IMR-90 (cell line): Measurements from ENCODE around the gene LRFN4. TPM values are rescaled to one million over a fixed set of nuclear protein-coding genes. Genes with fewer than 3 reads are reported as not detected.

Experiments
- ATAC-seq: fragments of 200-7000 bp; cut with Tn5 transposase; 2 replicates; pipeline ENCODE4 v1.9.1; 2020; ENCODE audit warnings: low read depth, mild to moderate bottlenecking, moderate library complexity
- BruUV-seq: library from RNA; stranded (reverse); fragments of 400-500 nt; replicated peaks from 2 replicates; lab custom pipeline; 2021; lab: Mats Ljungman, UMichigan
- CTCF ChIA-PET: fragments of 300-600 bp; formaldehyde crosslinking; extraction: SDS; loops from one replicate; lab custom pipeline; 2021; ENCODE audit warnings: antibody characterized with exemption; lab: Yijun Ruan, JAX
- POLR2A ChIA-PET: fragments of 300-600 bp; sonication (Branson Sonifier 250); formaldehyde crosslinking; loops from one replicate; lab custom pipeline; 2022; ENCODE audit warnings: antibody characterized with exemption; ENCODE audit not compliant: unreplicated experiment; lab: Charles Lee
- DNase-seq: peaks from one replicate; pipeline ENCODE4 v3.0.0; 2013
- H2AFZ ChIP-seq: replicated peaks from 2 replicates; pipeline ENCODE3; 2013; ENCODE audit warnings: low read length, mild to moderate bottlenecking; ENCODE audit not compliant: poor library complexity
- H2AK5ac ChIP-seq: 2 replicates; pipeline ENCODE4 v1.6.1; 2013; ENCODE audit warnings: low read depth, low read length, inconsistent platforms
- H2AK9ac ChIP-seq: replicated peaks from 2 replicates; pipeline ENCODE3; 2013; ENCODE audit warnings: mild to moderate bottlenecking, low read depth, low read length, moderate library complexity; ENCODE audit not compliant: poor library complexity
- H2BK120ac ChIP-seq: 2 replicates; pipeline ENCODE4 v1.6.1; 2013; ENCODE audit warnings: low read depth, low read length, inconsistent platforms
- H2BK15ac ChIP-seq: 3 replicates; pipeline ENCODE4 v1.6.1; 2013; ENCODE audit warnings: low read depth, low read length, inconsistent platforms
- H2BK20ac ChIP-seq: 2 replicates; pipeline ENCODE4 v1.6.1; 2013; ENCODE audit warnings: low read depth, mild to moderate bottlenecking, inconsistent platforms, low read length, moderate library complexity
- H2BK5ac ChIP-seq: 2 replicates; pipeline ENCODE4 v1.6.1; 2013; ENCODE audit warnings: mild to moderate bottlenecking, low read depth, low read length, inconsistent platforms; ENCODE audit not compliant: poor library complexity, severe bottlenecking
- H3K14ac ChIP-seq: replicated peaks from 2 replicates; pipeline ENCODE4 v1.6.1; 2013; ENCODE audit warnings: low read depth, low read length, inconsistent platforms
- H3K18ac ChIP-seq: 2 replicates; pipeline ENCODE4 v1.6.1; 2013; ENCODE audit warnings: low read depth, low read length, control low read depth
- H3K23ac ChIP-seq: 2 replicates; pipeline ENCODE4 v1.6.1; 2013; ENCODE audit warnings: low read depth, low read length, inconsistent platforms
- H3K27ac ChIP-seq: 2 replicates; pipeline ENCODE4 v1.5.1; 2013; ENCODE audit warnings: mild to moderate bottlenecking, control low read depth, low read length; ENCODE audit not compliant: insufficient read depth
- H3K27me3 ChIP-seq: 2 replicates; pipeline ENCODE4 v1.6.1; 2013; ENCODE audit warnings: low read length; ENCODE audit not compliant: control insufficient read depth, insufficient read depth
- H3K36me3 ChIP-seq: 2 replicates; pipeline ENCODE4 v1.6.1; 2013; ENCODE audit warnings: low read length, mixed read lengths; ENCODE audit not compliant: control insufficient read depth, insufficient read depth
- H3K4ac ChIP-seq: 2 replicates; pipeline ENCODE4 v1.6.1; 2013; ENCODE audit warnings: low read depth, low read length, inconsistent platforms
- H3K4me1 ChIP-seq: 2 replicates; pipeline ENCODE4 v1.6.1; 2013; ENCODE audit warnings: low read length, mixed read lengths; ENCODE audit not compliant: control insufficient read depth, insufficient read depth
- H3K4me2 ChIP-seq: 2 replicates; pipeline ENCODE4 v1.6.1; 2013; ENCODE audit warnings: low read depth, mild to moderate bottlenecking, control low read depth, low read length, moderate library complexity
- H3K4me3 ChIP-seq: 2 replicates; pipeline ENCODE4 v1.5.1; 2013; ENCODE audit warnings: low read depth, mild to moderate bottlenecking, control low read depth, low read length, moderate library complexity; ENCODE audit not compliant: insufficient read depth
- H3K56ac ChIP-seq: 2 replicates; pipeline ENCODE4 v1.6.1; 2013; ENCODE audit warnings: low read length, inconsistent platforms; ENCODE audit not compliant: insufficient read depth; ENCODE audit errors: extremely low read depth
- H3K79me1 ChIP-seq, 2 experiments: 2 replicates each; pipeline ENCODE4 v1.6.1; 2013; ENCODE audit warnings: low read length in 2 of 2, inconsistent platforms in 1 of 2, low read depth in 1 of 2
- H3K9ac ChIP-seq: 2 replicates; pipeline ENCODE4 v1.6.1; 2013; ENCODE audit warnings: low read depth, low read length, control low read depth
- H3K9me1 ChIP-seq: 2 replicates; pipeline ENCODE4 v1.6.1; 2013; ENCODE audit warnings: low read length, inconsistent platforms; ENCODE audit not compliant: insufficient read depth
- H3K9me3 ChIP-seq: 2 replicates; pipeline ENCODE4 v1.6.1; 2013; ENCODE audit warnings: low read length; ENCODE audit not compliant: control insufficient read depth, insufficient read depth
- H4K20me1 ChIP-seq: 2 replicates; pipeline ENCODE4 v1.6.1; 2013; ENCODE audit warnings: low read length, inconsistent platforms; ENCODE audit not compliant: insufficient read depth
- H4K5ac ChIP-seq: 2 replicates; pipeline ENCODE4 v1.6.1; 2013; ENCODE audit warnings: mild to moderate bottlenecking, low read depth, low read length, control low read depth
- H4K8ac ChIP-seq, 2 experiments: 2 replicates each; pipeline ENCODE4 v1.6.1; 2013; ENCODE audit warnings: low read depth in 2 of 2, low read length in 2 of 2, control low read depth in 1 of 2, inconsistent platforms in 1 of 2
- H4K91ac ChIP-seq: 2 replicates; pipeline ENCODE4 v1.6.1; 2013; ENCODE audit warnings: low read depth, low read length, inconsistent platforms; ENCODE audit not compliant: insufficient read depth
- CEBPB ChIP-seq: IDR thresholded peaks from 2 replicates; pipeline ENCODE4 v1.6.1; 2012; ENCODE audit warnings: low read depth, low read length, improper control_type of control experiment
- CHD1 ChIP-seq: IDR thresholded peaks from 2 replicates; pipeline ENCODE4 v1.6.1; 2012; ENCODE audit warnings: low read depth, low read length, improper control_type of control experiment
- FOS ChIP-seq: fragments of 150-350 bp; IDR thresholded peaks from 2 replicates; pipeline ENCODE4 v1.6.1; 2016; ENCODE audit warnings: low read depth, low read length
- MAFK ChIP-seq: IDR thresholded peaks from 2 replicates; pipeline ENCODE4 v1.6.1; 2012; ENCODE audit warnings: low read depth, low read length, improper control_type of control experiment
- MAZ ChIP-seq: IDR thresholded peaks from 2 replicates; pipeline ENCODE4 v1.6.1; 2012; ENCODE audit warnings: low read depth, mild to moderate bottlenecking, low read length, improper control_type of control experiment, moderate library complexity, borderline replicate concordance
- NFE2L2 ChIP-seq: fragments of 150-350 bp; IDR thresholded peaks from 2 replicates; pipeline ENCODE4 v1.6.1; 2016; ENCODE audit warnings: low read depth, mild to moderate bottlenecking, low read length
- RAD21 ChIP-seq: IDR thresholded peaks from 2 replicates; pipeline ENCODE4 v1.6.1; 2012; ENCODE audit warnings: low read length, improper control_type of control experiment
- RCOR1 ChIP-seq: IDR thresholded peaks from 2 replicates; pipeline ENCODE4 v1.6.1; 2012; ENCODE audit warnings: mild to moderate bottlenecking, low read length, improper control_type of control experiment; ENCODE audit not compliant: insufficient replicate concordance
- WGBS, 2 experiments: methylation state at CpG; one replicate each; pipeline versions ENCODE4 v1.1.5 to v1.1.7; 2013; ENCODE audit warnings: missing lambda C conversion rate in 2 of 2; ENCODE audit not compliant: insufficient read length in 1 of 2; ENCODE audit errors: extremely low coverage in 2 of 2; 5-methylcytosine and 5-hydroxymethylcytosine counted together
- dilution Hi-C: fragments of 300-500 bp; cut with HindIII; formaldehyde crosslinking; loops from one replicate; pipeline ENCODE4 v1.14.3; 2018; ENCODE audit warnings: low sequenced_read_pairs; ENCODE audit not compliant: unreplicated experiment
- in situ Hi-C: fragments of 300-500 bp; cut with MboI; formaldehyde crosslinking; loops from 3 replicates; pipeline ENCODE4 v1.14.3; 2019; ENCODE audit warnings: low sequenced_read_pairs, inconsistent platforms, mixed read lengths
- intact Hi-C: fragments of 100-400 bp; cut with micrococcal nuclease; formaldehyde crosslinking; loops from 2 replicates; pipeline ENCODE4 v1.10.0; 2022
- polyA plus RNA-seq, 3 experiments: library from polyadenylated mRNA; depleted of rRNA; stranded (reverse); fragments of >200 nt; gene quantifications; 2 replicates each; pipeline ENCODE4 v1.2.3, GENCODE V29; 2012; ENCODE audit warnings: low replicate concordance in 1 of 3
- total RNA-seq: library from RNA; depleted of rRNA; stranded (reverse); fragments of >200 nt; gene quantifications from 2 replicates; pipeline ENCODE4 v1.2.3, GENCODE V29; 2012
- TF ChIP-seq, protein P1 (sequence below): fragments of 150-350 bp; IDR thresholded peaks from 2 replicates; pipeline ENCODE4 v1.6.1; 2017; ENCODE audit warnings: mild to moderate bottlenecking, antibody characterized with exemption, low read length, low read depth
- TF ChIP-seq, protein P2 (sequence below): fragments of 150-350 bp; IDR thresholded peaks from 2 replicates; pipeline ENCODE4 v1.6.1; 2016; ENCODE audit warnings: low read depth, mild to moderate bottlenecking, low read length, moderate library complexity, borderline replicate concordance

Gene LRFN4
- total and polyA plus RNA-seq, 2 of the 4 experiments (the other 2 are of a cell fraction): 6.1 to 18.9 TPM

DNA sequence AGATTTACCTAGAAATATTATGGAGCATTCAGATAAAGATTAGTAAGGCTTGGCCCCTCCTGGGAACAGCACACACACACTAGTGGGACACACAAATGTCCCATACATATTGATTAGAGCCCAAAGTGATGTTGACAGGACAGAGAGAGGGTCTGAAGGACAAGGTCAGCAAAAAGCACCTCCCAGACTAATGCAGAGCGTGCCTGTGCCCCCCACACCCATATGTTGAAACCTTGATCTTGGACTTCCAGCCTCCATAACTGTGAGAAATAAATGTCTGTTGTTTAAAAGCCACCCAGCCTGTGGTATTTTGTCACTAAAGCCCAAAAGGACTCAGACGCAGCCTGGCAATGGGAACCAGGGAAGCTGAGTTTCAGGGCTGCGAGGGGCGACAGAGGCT lies 27.6 kb downstream of the LRFN4 start:
- H4K8ac ChIP-seq: peak overlapping the region in 1 of 2 experiments; percentile 21; a peak in 1 of 4 replicates
- no TSS peak for BruUV-seq
- peak overlapping the region; percentile 57; the same call in 1 of the 2 replicates for H2BK20ac ChIP-seq
- H2BK120ac ChIP-seq: peak overlapping the region; percentile 10; the same call in 1 of the 2 replicates
- peaks cover 0 to 25% of the 10 kb centered on the region in 2 experiments; a peak in 2 of 4 replicates for H3K79me1 ChIP-seq
- no peak for ATAC-seq
- H2BK5ac ChIP-seq: no peak overlapping the region
- peak overlapping the region; percentile 5; the same call in 1 of the 2 replicates for H3K18ac ChIP-seq
- peak overlapping the region; percentile 58 for H3K4ac ChIP-seq
- H2BK15ac ChIP-seq: peak overlapping the region; percentile 53; the same call in 2 of the 3 replicates
- ChIA-PET POLR2A (interaction anchor here (0.6 kb wide), 1 partner anchor 24 kb away, joined by 4 read pairs; no protein-coding TSS in a partner anchor), CTCF (interaction anchor here (0.6 kb wide), 1 partner anchor 42 kb away, joined by 3 read pairs; no protein-coding TSS in a partner anchor)
- H2AK5ac ChIP-seq: peak overlapping the region; percentile 86
- dilution Hi-C loops (no loop called here), in situ Hi-C loops (no loop called here), intact Hi-C loops (loop anchor here (5.0 kb wide), 1 partner anchor 73 kb away; the partner anchor contains the start of gene PC)
- no peak overlapping the region for H2AFZ ChIP-seq
- no peak overlapping the region for H3K4me2 ChIP-seq
- no peak overlapping the region for H3K27ac ChIP-seq
- H3K4me1 ChIP-seq: peaks cover 35% of the 10 kb centered on the region
- no CpG with 5 or more reads among the region's 4 CpGs for WGBS, 2 experiments
- no peaks in the 10 kb centered on the region for H3K9me3 ChIP-seq
- no peak overlapping the region for H3K9ac ChIP-seq
- H3K23ac ChIP-seq: peak overlapping the region; percentile 71; the same call in 1 of the 2 replicates
- H3K56ac ChIP-seq: no peak overlapping the region
- peak overlapping the region; percentile 21; the same call in 1 of the 2 replicates for H4K91ac ChIP-seq
- H3K9me1 ChIP-seq: peaks cover 12% of the 10 kb centered on the region; the same call in 1 of the 2 replicates
- no peak overlapping the region for H3K4me3 ChIP-seq
- H4K20me1 ChIP-seq: no peaks in the 10 kb centered on the region
- H3K14ac ChIP-seq: no peak overlapping the region; the same call in 1 of the 2 replicates
- H3K27me3 ChIP-seq: no peaks in the 10 kb centered on the region
- no peak overlapping the region for H4K5ac ChIP-seq
- TF ChIP-seq FOS: no peak
- no peak for TF ChIP-seq MAFK
- no peak for TF ChIP-seq MAZ
- TF ChIP-seq, protein P1, sequence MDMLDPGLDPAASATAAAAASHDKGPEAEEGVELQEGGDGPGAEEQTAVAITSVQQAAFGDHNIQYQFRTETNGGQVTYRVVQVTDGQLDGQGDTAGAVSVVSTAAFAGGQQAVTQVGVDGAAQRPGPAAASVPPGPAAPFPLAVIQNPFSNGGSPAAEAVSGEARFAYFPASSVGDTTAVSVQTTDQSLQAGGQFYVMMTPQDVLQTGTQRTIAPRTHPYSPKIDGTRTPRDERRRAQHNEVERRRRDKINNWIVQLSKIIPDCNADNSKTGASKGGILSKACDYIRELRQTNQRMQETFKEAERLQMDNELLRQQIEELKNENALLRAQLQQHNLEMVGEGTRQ: no peak
- TF ChIP-seq, protein P2, sequence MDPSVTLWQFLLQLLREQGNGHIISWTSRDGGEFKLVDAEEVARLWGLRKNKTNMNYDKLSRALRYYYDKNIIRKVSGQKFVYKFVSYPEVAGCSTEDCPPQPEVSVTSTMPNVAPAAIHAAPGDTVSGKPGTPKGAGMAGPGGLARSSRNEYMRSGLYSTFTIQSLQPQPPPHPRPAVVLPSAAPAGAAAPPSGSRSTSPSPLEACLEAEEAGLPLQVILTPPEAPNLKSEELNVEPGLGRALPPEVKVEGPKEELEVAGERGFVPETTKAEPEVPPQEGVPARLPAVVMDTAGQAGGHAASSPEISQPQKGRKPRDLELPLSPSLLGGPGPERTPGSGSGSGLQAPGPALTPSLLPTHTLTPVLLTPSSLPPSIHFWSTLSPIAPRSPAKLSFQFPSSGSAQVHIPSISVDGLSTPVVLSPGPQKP: no peak
- no peak for TF ChIP-seq RAD21
- no peak for TF ChIP-seq RCOR1
- TF ChIP-seq CHD1: no peak
- TF ChIP-seq NFE2L2: no peak
- TF ChIP-seq CEBPB: no peak
- no peak for DNase-seq
- H3K36me3 ChIP-seq: peaks cover 2% of the 10 kb centered on the region; the same call in 1 of the 2 replicates
- no peak overlapping the region for H2AK9ac ChIP-seq
